Duodenal mucosa (tissue), 2 donors: ENCODE data around the gene A2M.

Source experiments
- H3K27ac ChIP-seq: one replicate; pipeline ENCODE4 v1.7.0; 2013; ENCODE audit warnings: low read depth, low read length
- H3K27me3 ChIP-seq, 2 donors: one replicate each; pipeline ENCODE4 v1.7.0; 2013; ENCODE audit warnings: low read length in 2 of 2, control low read depth in 1 of 2; ENCODE audit not compliant: insufficient read depth in 2 of 2, control insufficient read depth in 1 of 2
- H3K36me3 ChIP-seq, 2 donors: one replicate each; pipeline ENCODE4 v1.7.0; 2013; ENCODE audit warnings: low read length in 2 of 2, control low read depth in 1 of 2; ENCODE audit not compliant: insufficient read depth in 2 of 2, control insufficient read depth in 1 of 2
- H3K4me1 ChIP-seq, 2 donors: one replicate each; pipeline ENCODE4 v1.7.0; 2013; ENCODE audit warnings: low read length in 2 of 2, control low read depth in 1 of 2; ENCODE audit not compliant: insufficient read depth in 2 of 2, control insufficient read depth in 1 of 2
- H3K4me3 ChIP-seq, 2 donors: one replicate each; pipeline ENCODE4 v1.7.0; 2013; ENCODE audit warnings: low read length in 2 of 2, low read depth in 1 of 2
- H3K9ac ChIP-seq, 2 donors: one replicate each; pipeline ENCODE4 v1.7.0; 2013; ENCODE audit warnings: low read length in 2 of 2, low read depth in 1 of 2
- H3K9me3 ChIP-seq, 2 donors: one replicate each; pipeline ENCODE4 v1.7.0; 2013; ENCODE audit warnings: low read length in 2 of 2, control low read depth in 1 of 2; ENCODE audit not compliant: control insufficient read depth in 1 of 2

Gene A2M

GRCh38 chr12:9041321-9041720 lies 74.4 kb downstream of the A2M start:
- Histone ChIP-seq H3K4me1 (no peaks in the 10 kb centered on the region), H3K27ac (no peak overlapping the region), H3K9ac (no peak overlapping the region), H3K9me3 (no peaks in the 10 kb centered on the region), H3K4me3 (no peak overlapping the region), H3K27me3 (no peaks in the 10 kb centered on the region), H3K36me3 (no peaks in the 10 kb centered on the region)

GRCh38 chr12:9040484-9041186 lies 75.1 kb downstream of the A2M start:
- H3K4me3 ChIP-seq = no peak overlapping the region
- H3K36me3 ChIP-seq = no peaks in the 10 kb centered on the region
- no peaks in the 10 kb centered on the region for H3K4me1 ChIP-seq
- no peaks in the 10 kb centered on the region for H3K27me3 ChIP-seq
- no peaks in the 10 kb centered on the region for H3K9me3 ChIP-seq
- no peak overlapping the region for H3K9ac ChIP-seq
- H3K27ac ChIP-seq = no peak overlapping the region

GRCh38 chr12:9039397-9039977 lies 76.2 kb downstream of the A2M start:
- no peak overlapping the region for H3K27ac ChIP-seq
- no peaks in the 10 kb centered on the region for H3K9me3 ChIP-seq
- H3K9ac ChIP-seq = no peak overlapping the region
- H3K27me3 ChIP-seq = no peaks in the 10 kb centered on the region
- H3K36me3 ChIP-seq = no peaks in the 10 kb centered on the region
- no peak overlapping the region for H3K4me3 ChIP-seq
- no peaks in the 10 kb centered on the region for H3K4me1 ChIP-seq

GRCh38 chr12:9037431-9037830 lies 78.3 kb downstream of the A2M start:
- Histone ChIP-seq H3K4me1 (no peaks in the 10 kb centered on the region), H3K27ac (no peak overlapping the region), H3K9me3 (no peaks in the 10 kb centered on the region), H3K36me3 (no peaks in the 10 kb centered on the region), H3K4me3 (no peak overlapping the region), H3K9ac (no peak overlapping the region), H3K27me3 (no peaks in the 10 kb centered on the region)

- H3K27ac ChIP-seq = no peak overlapping the region
- H3K9me3 ChIP-seq = no peaks in the 10 kb centered on the region
- H3K27me3 ChIP-seq = no peaks in the 10 kb centered on the region
- no peak overlapping the region for H3K9ac ChIP-seq
- H3K36me3 ChIP-seq = no peaks in the 10 kb centered on the region
- no peak overlapping the region for H3K4me3 ChIP-seq
- H3K4me1 ChIP-seq = no peaks in the 10 kb centered on the region
Measured at GRCh38 chr12:9036227-9036626, 79.5 kb downstream of the A2M start.

GRCh38 chr12:9034095-9034494 lies 81.6 kb downstream of the A2M start:
- H3K36me3 ChIP-seq = no peaks in the 10 kb centered on the region
- H3K27ac ChIP-seq = no peak overlapping the region
- no peak overlapping the region for H3K4me3 ChIP-seq
- no peak overlapping the region for H3K9ac ChIP-seq
- H3K4me1 ChIP-seq = no peaks in the 10 kb centered on the region
- H3K9me3 ChIP-seq = no peaks in the 10 kb centered on the region
- H3K27me3 ChIP-seq = no peaks in the 10 kb centered on the region

GRCh38 chr12:9033265-9033887 lies 82.3 kb downstream of the A2M start:
- Histone ChIP-seq H3K36me3 (no peaks in the 10 kb centered on the region), H3K9ac (no peak overlapping the region), H3K27ac (no peak overlapping the region), H3K9me3 (no peaks in the 10 kb centered on the region), H3K27me3 (no peaks in the 10 kb centered on the region), H3K4me1 (no peaks in the 10 kb centered on the region), H3K4me3 (no peak overlapping the region)

- Histone ChIP-seq H3K36me3 (no peaks in the 10 kb centered on the region), H3K27ac (no peak overlapping the region), H3K9me3 (no peaks in the 10 kb centered on the region), H3K4me1 (no peaks in the 10 kb centered on the region), H3K9ac (no peak overlapping the region), H3K27me3 (no peaks in the 10 kb centered on the region), H3K4me3 (no peak overlapping the region)
Measured at GRCh38 chr12:9032202-9032964, 83.3 kb downstream of the A2M start.

- H3K9ac ChIP-seq = no peak overlapping the region
- no peaks in the 10 kb centered on the region for H3K4me1 ChIP-seq
- no peaks in the 10 kb centered on the region for H3K36me3 ChIP-seq
- H3K4me3 ChIP-seq = no peak overlapping the region
- H3K9me3 ChIP-seq = no peaks in the 10 kb centered on the region
- H3K27me3 ChIP-seq = no peaks in the 10 kb centered on the region
- H3K27ac ChIP-seq = no peak overlapping the region
Measured at GRCh38 chr12:9030776-9031175, 84.9 kb downstream of the A2M start.
